GM23338 (cell line): ENCODE results near the gene SIL1. TPM values are rescaled to one million over a fixed set of nuclear protein-coding genes. Genes with fewer than 3 reads are reported as not detected.

ENCODE experiments used
- ATAC-seq: fragments of 200-7000 bp; cut with Tn5 transposase; 3 replicates; pipeline ENCODE4 v1.9.1; 2020
- DNase-seq: peaks from one replicate; pipeline ENCODE4 v3.0.0-alpha.2; 2015; ENCODE audit warnings: low spot score
- H2AFZ ChIP-seq: fragments of 200-600 bp; sonication (generic); 2 replicates; pipeline ENCODE4 v1.8.0; 2016; ENCODE audit warnings: antibody characterized with exemption, mild to moderate bottlenecking, moderate library complexity
- H3F3A ChIP-seq: fragments of 200-600 bp; sonication (generic); replicated peaks from 2 replicates; pipeline ENCODE4 v1.8.0; 2017; ENCODE audit warnings: antibody characterized with exemption, mixed run types, low read depth
- H3K27ac ChIP-seq: fragments of 200-600 bp; sonication (generic); 2 replicates; pipeline ENCODE4 v1.6.1; 2016; ENCODE audit warnings: low read depth
- H3K27me3 ChIP-seq: fragments of 200-600 bp; sonication (generic); 2 replicates; pipeline ENCODE4 v1.8.0; 2016; ENCODE audit warnings: mild to moderate bottlenecking, mixed run types, moderate library complexity; ENCODE audit not compliant: insufficient read depth
- H3K36me3 ChIP-seq: fragments of 200-600 bp; sonication (generic); 2 replicates; pipeline ENCODE4 v1.8.0; 2016; ENCODE audit warnings: mild to moderate bottlenecking; ENCODE audit not compliant: insufficient read depth
- H3K4me1 ChIP-seq: fragments of 200-600 bp; sonication (generic); 2 replicates; pipeline ENCODE4 v1.8.0; 2016; ENCODE audit warnings: mild to moderate bottlenecking, moderate library complexity; ENCODE audit not compliant: insufficient read depth
- H3K4me2 ChIP-seq: fragments of 200-600 bp; sonication (generic); 2 replicates; pipeline ENCODE4 v1.7.1; 2017; ENCODE audit warnings: mixed run types
- H3K4me3 ChIP-seq: fragments of 200-600 bp; sonication (generic); 2 replicates; pipeline ENCODE4 v1.6.1; 2016; ENCODE audit warnings: mixed run types
- H3K79me2 ChIP-seq: fragments of 200-600 bp; sonication (generic); replicated peaks from 2 replicates; pipeline ENCODE4 v1.8.0; 2017; ENCODE audit warnings: mild to moderate bottlenecking; ENCODE audit not compliant: insufficient read depth
- H3K9me2 ChIP-seq: fragments of 200-600 bp; sonication (generic); 2 replicates; pipeline ENCODE4 v1.8.0; 2017; ENCODE audit not compliant: insufficient read depth
- H4K20me1 ChIP-seq: fragments of 200-600 bp; sonication (generic); replicated peaks from 2 replicates; pipeline ENCODE4 v1.8.0; 2017; ENCODE audit warnings: mild to moderate bottlenecking; ENCODE audit not compliant: insufficient read depth
- H3K27ac Mint-ChIP-seq: 2 replicates; pipeline ENCODE4 v1.8.0; 2020; ENCODE audit warnings: inconsistent platforms, mild to moderate bottlenecking, moderate library complexity, mixed read lengths
- H3K27me3 Mint-ChIP-seq: 3 replicates; pipeline ENCODE4 v1.8.0; 2022; ENCODE audit warnings: low read depth, mild to moderate bottlenecking, moderate library complexity, mixed read lengths, inconsistent platforms; ENCODE audit not compliant: insufficient read depth, poor library complexity
- H3K36me3 Mint-ChIP-seq: 3 replicates; pipeline ENCODE4 v1.8.0; 2021; ENCODE audit warnings: low read depth, mild to moderate bottlenecking, inconsistent platforms, moderate library complexity, mixed read lengths
- H3K4me1 Mint-ChIP-seq: 3 replicates; pipeline ENCODE4 v1.8.0; 2020; ENCODE audit warnings: mild to moderate bottlenecking, inconsistent platforms, mixed read lengths
- H3K4me3 Mint-ChIP-seq: 3 replicates; pipeline ENCODE4 v1.8.0; 2021; ENCODE audit warnings: moderate library complexity, mild to moderate bottlenecking, inconsistent platforms, mixed read lengths
- H3K9me3 Mint-ChIP-seq: 3 replicates; pipeline ENCODE4 v1.8.0; 2020; ENCODE audit warnings: moderate library complexity, mild to moderate bottlenecking, inconsistent platforms, mixed read lengths
- CREB1 ChIP-seq: fragments of 250-450 bp; sonication (Bioruptor Pico); IDR thresholded peaks from 2 replicates; pipeline ENCODE4 v1.5.0; 2020; ENCODE audit warnings: low read depth, mild to moderate bottlenecking, moderate library complexity
- ETS1 ChIP-seq: IDR thresholded peaks from 2 replicates; pipeline ENCODE4 v1.6.1; 2016; ENCODE audit warnings: antibody characterized with exemption
- EZH2 ChIP-seq: fragments of 200-600 bp; sonication (generic); IDR thresholded peaks from one replicate; pipeline ENCODE4 v1.8.0; 2017; ENCODE audit warnings: antibody characterized with exemption, mild to moderate bottlenecking, low read depth; ENCODE audit not compliant: unreplicated experiment
- EZH2phosphoT487 ChIP-seq: fragments of 200-600 bp; sonication (generic); IDR thresholded peaks from one replicate; pipeline ENCODE4 v1.8.1; 2018; ENCODE audit warnings: antibody characterized with exemption; ENCODE audit not compliant: unreplicated experiment
- JUNB ChIP-seq: IDR thresholded peaks from one replicate; pipeline ENCODE4 v1.6.1; 2016; ENCODE audit warnings: antibody characterized with exemption; ENCODE audit not compliant: unreplicated experiment
- NANOG ChIP-seq: IDR thresholded peaks from 2 replicates; pipeline ENCODE4 v1.6.1; 2016; ENCODE audit warnings: antibody characterized with exemption, borderline replicate concordance
- POLR2AphosphoS5 ChIP-seq: IDR thresholded peaks from 2 replicates; pipeline ENCODE4 v1.6.1; 2016; ENCODE audit warnings: antibody characterized with exemption, low read depth
- REST ChIP-seq: IDR thresholded peaks from one replicate; pipeline ENCODE4 v1.6.1; 2018; ENCODE audit warnings: antibody characterized with exemption; ENCODE audit not compliant: unreplicated experiment
- STAT1 ChIP-seq: IDR thresholded peaks from one replicate; pipeline ENCODE4 v1.6.1; 2016; ENCODE audit warnings: antibody characterized with exemption; ENCODE audit not compliant: unreplicated experiment
- ZNF114 ChIP-seq: fragments of 250-450 bp; sonication (Bioruptor Pico); IDR thresholded peaks from 2 replicates; pipeline ENCODE4 v1.5.0; 2020; ENCODE audit warnings: mild to moderate bottlenecking, moderate library complexity
- ZNF331 ChIP-seq: fragments of 250-450 bp; sonication (Bioruptor Pico); IDR thresholded peaks from 2 replicates; pipeline ENCODE4 v1.5.0; 2020; ENCODE audit warnings: low read depth, mild to moderate bottlenecking, moderate library complexity
- polyA plus RNA-seq: library from polyadenylated mRNA; unstranded; fragments of >200 nt; fragmentation: Nextera tagmentation; extraction: Ambion mirVana; gene quantifications from 2 replicates; pipeline ENCODE4 v1.2.1, GENCODE V29; 2016
- total RNA-seq: library from RNA; depleted of rRNA; stranded (reverse); fragments of >200 nt; shearing (Covaris generic); gene quantifications from 2 replicates; pipeline ENCODE4 v1.2.3, GENCODE V29; 2014
- TF ChIP-seq, protein P1 (sequence below): fragments of 250-450 bp; sonication (Bioruptor Pico); IDR thresholded peaks from 2 replicates; pipeline ENCODE4 v1.5.0; 2020; ENCODE audit warnings: mild to moderate bottlenecking, moderate library complexity
- TF ChIP-seq, protein P2 (sequence below), 2 experiments: fragments of 200-600 bp in 1 of 2; sonication (generic) in 1 of 2; conservative IDR thresholded peaks; 2 replicates each; pipeline versions ENCODE4 v1.5.1 to v1.6.1; 2016 to 2017; ENCODE audit warnings: antibody characterized with exemption in 2 of 2, low read depth in 2 of 2, mild to moderate bottlenecking in 2 of 2, moderate library complexity in 1 of 2

SIL1 gene
- total and polyA plus RNA-seq, 2 experiments from 2014 or later = 5.5 to 5.9 TPM

DNA sequence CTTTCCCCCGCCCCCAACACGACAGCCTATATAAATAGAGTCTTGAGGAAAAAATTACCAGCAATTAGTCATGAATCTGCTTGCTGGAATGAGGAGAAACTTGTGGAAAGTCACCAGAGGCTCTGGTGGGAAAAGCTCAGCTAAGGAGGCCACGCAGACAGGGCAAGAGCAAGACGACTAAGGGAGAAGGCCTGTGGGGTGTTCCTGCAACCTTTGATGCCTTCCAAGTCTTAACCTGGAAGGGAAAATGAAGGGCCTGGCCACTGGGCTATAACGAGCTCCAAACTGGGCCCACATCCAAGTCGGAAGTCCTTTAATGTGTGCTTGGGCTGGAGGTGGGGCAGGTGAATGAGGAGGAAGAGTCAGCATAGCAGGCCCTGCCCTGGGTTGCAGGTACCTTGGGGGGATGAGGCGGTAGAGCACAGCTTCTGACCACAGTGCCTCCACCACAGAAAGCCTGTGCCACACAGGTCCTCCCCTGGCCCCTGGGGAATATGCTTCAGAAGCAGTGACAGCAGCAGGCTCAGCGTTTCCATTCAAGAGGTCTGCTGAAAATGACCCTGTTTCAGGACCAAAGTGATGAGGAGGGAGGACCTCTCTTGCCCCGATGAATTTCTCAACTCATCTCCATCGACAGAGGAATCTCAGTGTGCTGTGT lies 230.2 kb downstream of the SIL1 start:
- H3K4me1 Mint-ChIP-seq = peaks cover 39% of the 10 kb centered on the region
- Histone ChIP-seq H3K9me2 (0 out of 2 replicates have a peak, but pooled peaks cover 3% of the 10 kb centered on the region), H3K4me1 (peaks cover 14% of the 10 kb centered on the region), H3K4me2 (no peak overlapping the region), H3K36me3 (no peaks in the 10 kb centered on the region), H4K20me1 (no peaks in the 10 kb centered on the region), H3K4me3 (no peak overlapping the region), H3K27ac (no peak overlapping the region), H3K79me2 (no peaks in the 10 kb centered on the region), H2AFZ (no peak overlapping the region), H3F3A (no peaks in the 10 kb centered on the region), H3K27me3 (no peaks in the 10 kb centered on the region)
- no peak overlapping the region for H3K27ac Mint-ChIP-seq
- no peak overlapping the region for H3K4me3 Mint-ChIP-seq
- TF ChIP-seq, protein P1, sequence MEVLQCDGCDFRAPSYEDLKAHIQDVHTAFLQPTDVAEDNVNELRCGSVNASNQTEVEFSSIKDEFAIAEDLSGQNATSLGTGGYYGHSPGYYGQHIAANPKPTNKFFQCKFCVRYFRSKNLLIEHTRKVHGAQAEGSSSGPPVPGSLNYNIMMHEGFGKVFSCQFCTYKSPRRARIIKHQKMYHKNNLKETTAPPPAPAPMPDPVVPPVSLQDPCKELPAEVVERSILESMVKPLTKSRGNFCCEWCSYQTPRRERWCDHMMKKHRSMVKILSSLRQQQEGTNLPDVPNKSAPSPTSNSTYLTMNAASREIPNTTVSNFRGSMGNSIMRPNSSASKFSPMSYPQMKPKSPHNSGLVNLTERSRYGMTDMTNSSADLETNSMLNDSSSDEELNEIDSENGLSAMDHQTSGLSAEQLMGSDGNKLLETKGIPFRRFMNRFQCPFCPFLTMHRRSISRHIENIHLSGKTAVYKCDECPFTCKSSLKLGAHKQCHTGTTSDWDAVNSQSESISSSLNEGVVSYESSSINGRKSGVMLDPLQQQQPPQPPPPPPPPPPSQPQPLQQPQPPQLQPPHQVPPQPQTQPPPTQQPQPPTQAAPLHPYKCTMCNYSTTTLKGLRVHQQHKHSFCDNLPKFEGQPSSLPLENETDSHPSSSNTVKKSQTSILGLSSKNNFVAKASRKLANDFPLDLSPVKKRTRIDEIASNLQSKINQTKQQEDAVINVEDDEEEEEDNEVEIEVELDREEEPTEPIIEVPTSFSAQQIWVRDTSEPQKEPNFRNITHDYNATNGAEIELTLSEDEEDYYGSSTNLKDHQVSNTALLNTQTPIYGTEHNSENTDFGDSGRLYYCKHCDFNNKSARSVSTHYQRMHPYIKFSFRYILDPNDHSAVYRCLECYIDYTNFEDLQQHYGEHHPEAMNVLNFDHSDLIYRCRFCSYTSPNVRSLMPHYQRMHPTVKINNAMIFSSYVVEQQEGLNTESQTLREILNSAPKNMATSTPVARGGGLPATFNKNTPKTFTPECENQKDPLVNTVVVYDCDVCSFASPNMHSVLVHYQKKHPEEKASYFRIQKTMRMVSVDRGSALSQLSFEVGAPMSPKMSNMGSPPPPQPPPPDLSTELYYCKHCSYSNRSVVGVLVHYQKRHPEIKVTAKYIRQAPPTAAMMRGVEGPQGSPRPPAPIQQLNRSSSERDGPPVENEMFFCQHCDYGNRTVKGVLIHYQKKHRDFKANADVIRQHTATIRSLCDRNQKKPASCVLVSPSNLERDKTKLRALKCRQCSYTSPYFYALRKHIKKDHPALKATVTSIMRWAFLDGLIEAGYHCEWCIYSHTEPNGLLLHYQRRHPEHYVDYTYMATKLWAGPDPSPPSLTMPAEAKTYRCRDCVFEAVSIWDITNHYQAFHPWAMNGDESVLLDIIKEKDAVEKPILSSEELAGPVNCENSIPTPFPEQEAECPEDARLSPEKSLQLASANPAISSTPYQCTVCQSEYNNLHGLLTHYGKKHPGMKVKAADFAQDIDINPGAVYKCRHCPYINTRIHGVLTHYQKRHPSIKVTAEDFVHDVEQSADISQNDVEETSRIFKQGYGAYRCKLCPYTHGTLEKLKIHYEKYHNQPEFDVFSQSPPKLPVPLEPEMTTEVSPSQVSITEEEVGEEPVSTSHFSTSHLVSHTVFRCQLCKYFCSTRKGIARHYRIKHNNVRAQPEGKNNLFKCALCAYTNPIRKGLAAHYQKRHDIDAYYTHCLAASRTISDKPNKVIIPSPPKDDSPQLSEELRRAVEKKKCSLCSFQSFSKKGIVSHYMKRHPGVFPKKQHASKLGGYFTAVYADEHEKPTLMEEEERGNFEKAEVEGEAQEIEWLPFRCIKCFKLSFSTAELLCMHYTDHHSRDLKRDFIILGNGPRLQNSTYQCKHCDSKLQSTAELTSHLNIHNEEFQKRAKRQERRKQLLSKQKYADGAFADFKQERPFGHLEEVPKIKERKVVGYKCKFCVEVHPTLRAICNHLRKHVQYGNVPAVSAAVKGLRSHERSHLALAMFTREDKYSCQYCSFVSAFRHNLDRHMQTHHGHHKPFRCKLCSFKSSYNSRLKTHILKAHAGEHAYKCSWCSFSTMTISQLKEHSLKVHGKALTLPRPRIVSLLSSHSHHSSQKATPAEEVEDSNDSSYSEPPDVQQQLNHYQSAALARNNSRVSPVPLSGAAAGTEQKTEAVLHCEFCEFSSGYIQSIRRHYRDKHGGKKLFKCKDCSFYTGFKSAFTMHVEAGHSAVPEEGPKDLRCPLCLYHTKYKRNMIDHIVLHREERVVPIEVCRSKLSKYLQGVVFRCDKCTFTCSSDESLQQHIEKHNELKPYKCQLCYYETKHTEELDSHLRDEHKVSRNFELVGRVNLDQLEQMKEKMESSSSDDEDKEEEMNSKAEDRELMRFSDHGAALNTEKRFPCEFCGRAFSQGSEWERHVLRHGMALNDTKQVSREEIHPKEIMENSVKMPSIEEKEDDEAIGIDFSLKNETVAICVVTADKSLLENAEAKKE (CRISPR knock-in tag) = no peak
- TF ChIP-seq CREB1 (CRISPR knock-in tag) (no peak), ZNF114 (CRISPR knock-in tag) (no peak), STAT1 (no peak), ETS1 (no peak), ZNF331 (CRISPR knock-in tag) (no peak), NANOG (no peak), EZH2 (no peak), EZH2phosphoT487 (no peak), JUNB (no peak), REST (no peak), POLR2AphosphoS5 (no peak)
- TF ChIP-seq, protein P2, sequence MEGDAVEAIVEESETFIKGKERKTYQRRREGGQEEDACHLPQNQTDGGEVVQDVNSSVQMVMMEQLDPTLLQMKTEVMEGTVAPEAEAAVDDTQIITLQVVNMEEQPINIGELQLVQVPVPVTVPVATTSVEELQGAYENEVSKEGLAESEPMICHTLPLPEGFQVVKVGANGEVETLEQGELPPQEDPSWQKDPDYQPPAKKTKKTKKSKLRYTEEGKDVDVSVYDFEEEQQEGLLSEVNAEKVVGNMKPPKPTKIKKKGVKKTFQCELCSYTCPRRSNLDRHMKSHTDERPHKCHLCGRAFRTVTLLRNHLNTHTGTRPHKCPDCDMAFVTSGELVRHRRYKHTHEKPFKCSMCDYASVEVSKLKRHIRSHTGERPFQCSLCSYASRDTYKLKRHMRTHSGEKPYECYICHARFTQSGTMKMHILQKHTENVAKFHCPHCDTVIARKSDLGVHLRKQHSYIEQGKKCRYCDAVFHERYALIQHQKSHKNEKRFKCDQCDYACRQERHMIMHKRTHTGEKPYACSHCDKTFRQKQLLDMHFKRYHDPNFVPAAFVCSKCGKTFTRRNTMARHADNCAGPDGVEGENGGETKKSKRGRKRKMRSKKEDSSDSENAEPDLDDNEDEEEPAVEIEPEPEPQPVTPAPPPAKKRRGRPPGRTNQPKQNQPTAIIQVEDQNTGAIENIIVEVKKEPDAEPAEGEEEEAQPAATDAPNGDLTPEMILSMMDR (conservative IDR thresholded peaks at IDR 0.05; ENCODE audit: low read depth in 2 of 2) = no peak
- DNase-seq (no peak), ATAC-seq (no peak)
- H3K9me3 Mint-ChIP-seq = no peaks in the 10 kb centered on the region
- H3K36me3 Mint-ChIP-seq = no peaks in the 10 kb centered on the region
- peaks cover 8% of the 10 kb centered on the region for H3K27me3 Mint-ChIP-seq
